ENCODE results near the gene MOGAT1. TPM values are rescaled to one million over a fixed set of nuclear protein-coding genes. Genes with fewer than 3 reads are reported as not detected.
"Not testable (repeated sequence)": the region's sequence is repeated elsewhere in the genome, so short reads cannot be mapped to it uniquely, and the experiment has no call there.

The MOGAT1 gene
- total RNA-seq, 1 donor from 2014 or later: 2.2 TPM

GRCh38 chr2:222752746-222753145, 81.3 kb downstream of the MOGAT1 start:
- Histone ChIP-seq H3K27me3 (no peaks in the 10 kb centered on the region), H3K9me3 (no peaks in the 10 kb centered on the region), H3K27ac (no peak overlapping the region), H3K36me3 (no peaks in the 10 kb centered on the region), H3K4me1 (no peaks in the 10 kb centered on the region), H3K4me3 (no peak overlapping the region)
- TF ChIP-seq CTCF (IDR thresholded peaks at IDR 0.05): no peak
- ATAC-seq (no peak), DNase-seq (no peak)
- intact Hi-C loops (cut with DNase I): no loop called here

GRCh38 chr2:222753251-222753824, 81.9 kb downstream of the MOGAT1 start:
- TF ChIP-seq CTCF (IDR thresholded peaks at IDR 0.05): no peak
- no peak overlapping the region for H3K4me3 ChIP-seq
- H3K9me3 ChIP-seq: no peaks in the 10 kb centered on the region
- H3K27ac ChIP-seq: no peak overlapping the region
- DNase-seq (no peak), ATAC-seq (peak; percentile 31)
- no peaks in the 10 kb centered on the region for H3K27me3 ChIP-seq
- intact Hi-C loops (cut with DNase I): no loop called here
- no peaks in the 10 kb centered on the region for H3K36me3 ChIP-seq
- no peaks in the 10 kb centered on the region for H3K4me1 ChIP-seq

- TF ChIP-seq CTCF (IDR thresholded peaks at IDR 0.05): no peak
- intact Hi-C loops (cut with DNase I): no loop called here
- H3K4me1 ChIP-seq: no peaks in the 10 kb centered on the region
- H3K27me3 ChIP-seq: no peaks in the 10 kb centered on the region
- no peak overlapping the region for H3K27ac ChIP-seq
- no peak for ATAC-seq
- no peak for DNase-seq
- H3K9me3 ChIP-seq: no peaks in the 10 kb centered on the region
- no peaks in the 10 kb centered on the region for H3K36me3 ChIP-seq
- no peak overlapping the region for H3K4me3 ChIP-seq
These were observed 83.0 kb downstream of the MOGAT1 start for GRCh38 chr2:222754324-222754930.

GRCh38 chr2:222755593-222755992, 84.1 kb downstream of the MOGAT1 start:
- H3K27me3 ChIP-seq; H3K27ac ChIP-seq; H3K9me3 ChIP-seq; ATAC-seq; DNase-seq; H3K36me3 ChIP-seq; H3K4me3 ChIP-seq; H3K4me1 ChIP-seq; intact Hi-C loops (cut with DNase I): not testable (repeated sequence)

GRCh38 chr2:222756362-222756831, 84.9 kb downstream of the MOGAT1 start:
- Histone ChIP-seq H3K27ac (no peak overlapping the region), H3K9me3 (no peaks in the 10 kb centered on the region), H3K27me3 (no peaks in the 10 kb centered on the region), H3K4me3 (no peak overlapping the region), H3K36me3 (no peaks in the 10 kb centered on the region), H3K4me1 (no peaks in the 10 kb centered on the region)
- no peak for ATAC-seq
- no peak for TF ChIP-seq CTCF (IDR thresholded peaks at IDR 0.05)
- no peak for DNase-seq
- intact Hi-C loops (cut with DNase I): no loop called here

GRCh38 chr2:222756951-222757650, 85.6 kb downstream of the MOGAT1 start:
- no peaks in the 10 kb centered on the region for H3K27me3 ChIP-seq
- no peak for ATAC-seq
- H3K27ac ChIP-seq: no peak overlapping the region
- H3K9me3 ChIP-seq: no peaks in the 10 kb centered on the region
- H3K36me3 ChIP-seq: no peaks in the 10 kb centered on the region
- intact Hi-C loops (cut with DNase I): no loop called here
- no peak overlapping the region for H3K4me3 ChIP-seq
- H3K4me1 ChIP-seq: no peaks in the 10 kb centered on the region
- TF ChIP-seq CTCF (IDR thresholded peaks at IDR 0.05): no peak
- DNase-seq: no peak
